HEK293T (cell line): ENCODE measurements around the gene VRK3.

ENCODE experiments used
- CTCF ChIA-PET: fragments of 350-600 bp; formaldehyde crosslinking; extraction: SDS; loops from one replicate; lab custom pipeline; 2021; ENCODE audit warnings: antibody characterized with exemption, inconsistent platforms; lab: Yijun Ruan, JAX
- POLR2A ChIA-PET: fragments of 350-600 bp; formaldehyde crosslinking; extraction: SDS; loops from one replicate; lab custom pipeline; 2020; ENCODE audit warnings: antibody characterized with exemption, inconsistent platforms; lab: Yijun Ruan, JAX
- DNase-seq: peaks from one replicate; pipeline ENCODE4 v3.0.0; 2012; ENCODE audit warnings: mixed read lengths; ENCODE audit errors: extremely low spot score
- BHLHE40 ChIP-seq: fragments of 450-650 bp; IDR thresholded peaks from 2 replicates; pipeline ENCODE4 v1.6.1; 2016; ENCODE audit warnings: mild to moderate bottlenecking, moderate library complexity, borderline replicate concordance
- ELF4 ChIP-seq: fragments of 450-650 bp; IDR thresholded peaks from 2 replicates; pipeline ENCODE4 v1.6.1; 2017; ENCODE audit warnings: antibody characterized with exemption
- L3MBTL2 ChIP-seq: fragments of 450-650 bp; conservative IDR thresholded peaks from 2 replicates; pipeline ENCODE4 v1.6.1; 2016; ENCODE audit warnings: mild to moderate bottlenecking
- SUZ12 ChIP-seq: fragments of 450-650 bp; IDR thresholded peaks from 2 replicates; pipeline ENCODE4 v1.6.1; 2016; ENCODE audit warnings: mild to moderate bottlenecking
- ZNF384 ChIP-seq: fragments of 450-650 bp; IDR thresholded peaks from 2 replicates; pipeline ENCODE4 v1.6.1; 2016

The VRK3 gene

DNA sequence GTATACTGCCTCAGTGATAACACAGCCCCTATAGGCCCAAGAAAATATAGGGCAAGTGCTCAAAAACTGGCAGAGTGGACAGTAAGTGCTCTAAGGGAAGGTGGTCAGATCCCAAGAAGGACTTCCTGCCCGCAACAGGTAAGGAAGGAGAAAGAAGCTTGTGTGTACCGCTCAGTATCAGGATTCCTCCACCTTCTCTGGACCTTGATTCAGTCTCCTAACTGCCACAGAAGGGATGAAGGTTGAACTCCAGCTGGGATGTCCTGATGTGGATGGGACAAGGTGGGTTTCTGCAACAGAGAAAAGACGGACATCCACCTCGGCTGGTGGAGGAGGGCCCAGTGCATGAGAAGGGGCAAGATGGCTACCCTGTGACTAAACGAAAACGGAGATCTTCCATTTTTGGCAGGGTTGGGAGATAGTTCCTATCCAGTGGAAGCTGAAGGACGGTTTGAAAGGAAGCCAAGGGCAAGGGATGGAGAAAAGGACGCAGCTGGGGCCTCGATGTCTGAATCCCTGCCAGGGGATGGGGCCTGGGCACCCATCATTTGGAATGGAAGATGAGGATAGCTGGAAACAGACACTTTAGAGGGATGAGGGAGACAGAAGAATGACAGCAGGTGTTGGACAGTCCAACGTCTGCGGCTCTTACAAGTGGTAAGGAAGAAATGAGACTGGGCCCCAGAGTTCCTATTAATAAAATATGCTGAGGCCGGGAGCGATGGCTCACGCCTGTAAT lies 97.5 kb downstream of the VRK3 start:
- POLR2A ChIA-PET: interaction anchor here (1.9 to 2.6 kb wide), 3 partner anchors 33 to 77 kb away, joined by 7 to 16 read pairs (median 15); partner anchors contain the start of genes AKT1S1, PTOV1 and TBC1D17
- no peak for DNase-seq
- TF ChIP-seq ELF4 (no peak), BHLHE40 (no peak), SUZ12 (no peak), L3MBTL2 (no peak)
- CTCF ChIA-PET: no interaction called here

DNA sequence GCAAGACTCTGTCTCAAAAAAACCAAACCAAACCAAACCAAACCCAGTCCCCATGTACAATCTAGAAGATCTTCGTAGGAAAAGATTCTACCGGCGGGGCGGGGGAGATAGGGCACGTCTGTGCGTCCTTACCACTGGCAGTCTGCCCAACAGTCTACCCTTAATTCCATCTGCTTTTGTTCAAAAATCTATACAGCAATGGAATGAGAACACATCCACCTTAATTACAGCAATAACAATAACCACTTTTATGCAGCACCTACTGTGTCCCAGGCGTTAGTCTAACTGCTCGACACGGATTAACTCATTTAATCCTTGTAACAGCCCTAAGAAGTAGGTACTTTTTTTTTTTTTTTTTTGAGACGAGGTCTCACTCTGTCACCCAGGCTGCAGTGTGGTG lies 98.7 kb downstream of the VRK3 start:
- TF ChIP-seq ZNF384 (no peak), SUZ12 (no peak)
- ChIA-PET POLR2A (no interaction called here), CTCF (no interaction called here)
- DNase-seq: no peak
